GM18507 (cell line): Measurements from ENCODE around the gene GGACT.
"Not testable (repeated sequence)": the region's sequence is repeated elsewhere in the genome, so short reads cannot be mapped to it uniquely, and the experiment has no call there.

Experiments used
- DNase-seq: peaks from one replicate; pipeline ENCODE4 v3.0.0; 2011; ENCODE audit warnings: low read depth; ENCODE audit not compliant: insufficient read length; ENCODE audit errors: extremely low spot score
- FAIRE-seq: peaks from 2 replicates; lab custom pipeline; 2011; peaks lifted over from hg19 to GRCh38; lab: Jason Lieb, UNC

The GGACT gene

DNA sequence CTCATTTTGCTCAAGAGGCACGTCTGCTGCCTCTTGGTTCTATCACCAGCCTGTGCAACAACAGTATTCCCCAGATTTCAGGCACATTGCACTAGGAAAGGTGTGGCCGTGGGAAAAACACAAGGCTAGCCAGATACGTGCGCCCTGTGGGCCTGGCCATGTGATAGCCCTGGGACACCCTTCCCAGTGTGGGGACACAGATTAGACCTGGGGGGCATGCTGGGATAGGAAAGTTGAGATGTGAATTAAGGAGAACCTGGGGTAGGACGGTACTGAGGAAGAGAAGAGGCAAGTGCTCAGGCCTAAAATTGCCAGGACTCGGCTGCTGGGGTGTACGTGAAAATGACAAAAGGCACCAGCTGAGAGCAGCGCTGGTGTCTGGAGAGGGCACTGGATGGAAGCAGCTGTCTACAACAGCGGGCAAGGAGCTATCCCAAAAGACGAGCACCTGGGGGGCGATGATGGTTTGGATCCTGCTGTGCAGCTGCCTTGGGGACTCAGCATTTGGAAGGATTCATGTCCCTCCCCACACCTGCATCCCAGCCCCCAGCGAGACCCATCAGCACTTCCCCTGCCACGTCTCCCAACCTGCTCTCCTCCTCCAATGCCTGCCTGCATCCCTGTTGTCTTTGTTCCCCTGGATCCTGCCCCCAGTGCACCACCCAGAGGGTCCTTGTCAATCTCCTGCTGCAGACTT is 54.3 kb downstream of the GGACT start:
- DNase-seq (no peak), FAIRE-seq (no peak)

- no peak for FAIRE-seq
Observed at GRCh38 chr13:100533588-100534041, 55.0 kb downstream of the GGACT start.

GRCh38 chr13:100532836-100533435 is 55.7 kb downstream of the GGACT start:
- DNase-seq = no peak
- FAIRE-seq = no peak

More at GRCh38 chr13:100533588-100534041, 55.0 kb downstream of the GGACT start:
- no peak for DNase-seq

DNA sequence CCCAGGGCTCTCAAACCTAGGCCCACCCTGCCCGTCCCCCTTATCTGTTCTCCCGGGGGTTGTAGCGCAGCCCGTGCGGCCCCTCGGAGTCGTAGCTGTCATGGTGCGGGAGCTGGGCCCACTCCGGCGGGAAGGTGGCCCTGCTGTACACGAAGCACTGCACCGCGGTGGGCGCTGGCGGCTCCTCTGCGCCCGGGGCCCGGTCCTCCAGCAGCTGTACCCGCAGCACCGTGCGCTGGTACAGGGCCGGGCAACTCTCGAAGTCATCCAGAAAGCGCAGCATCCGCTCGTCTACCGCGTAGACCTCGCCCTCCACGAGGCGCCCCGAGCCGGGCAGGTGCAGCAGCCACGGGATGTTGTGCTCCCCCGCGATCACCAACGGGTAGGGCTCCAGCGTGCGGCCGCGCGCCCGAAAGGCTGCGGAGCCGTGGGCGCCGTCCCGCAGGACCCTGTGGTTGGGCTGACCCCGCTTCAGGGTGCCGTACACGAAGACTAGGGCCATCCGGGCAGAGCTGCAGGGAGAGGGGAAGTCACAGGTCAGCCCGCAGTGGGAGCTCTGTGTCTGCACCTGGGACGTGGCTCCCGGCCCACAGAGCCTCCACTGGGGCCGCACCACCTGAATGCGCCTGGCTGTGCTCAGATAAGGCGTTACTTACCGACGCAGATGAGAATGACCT is 56.4 kb downstream of the GGACT start:
- no peak for FAIRE-seq
- DNase-seq = no peak

- DNase-seq = no peak
- FAIRE-seq = no peak
Observed at GRCh38 chr13:100530671-100531213, 57.8 kb downstream of the GGACT start.

DNA sequence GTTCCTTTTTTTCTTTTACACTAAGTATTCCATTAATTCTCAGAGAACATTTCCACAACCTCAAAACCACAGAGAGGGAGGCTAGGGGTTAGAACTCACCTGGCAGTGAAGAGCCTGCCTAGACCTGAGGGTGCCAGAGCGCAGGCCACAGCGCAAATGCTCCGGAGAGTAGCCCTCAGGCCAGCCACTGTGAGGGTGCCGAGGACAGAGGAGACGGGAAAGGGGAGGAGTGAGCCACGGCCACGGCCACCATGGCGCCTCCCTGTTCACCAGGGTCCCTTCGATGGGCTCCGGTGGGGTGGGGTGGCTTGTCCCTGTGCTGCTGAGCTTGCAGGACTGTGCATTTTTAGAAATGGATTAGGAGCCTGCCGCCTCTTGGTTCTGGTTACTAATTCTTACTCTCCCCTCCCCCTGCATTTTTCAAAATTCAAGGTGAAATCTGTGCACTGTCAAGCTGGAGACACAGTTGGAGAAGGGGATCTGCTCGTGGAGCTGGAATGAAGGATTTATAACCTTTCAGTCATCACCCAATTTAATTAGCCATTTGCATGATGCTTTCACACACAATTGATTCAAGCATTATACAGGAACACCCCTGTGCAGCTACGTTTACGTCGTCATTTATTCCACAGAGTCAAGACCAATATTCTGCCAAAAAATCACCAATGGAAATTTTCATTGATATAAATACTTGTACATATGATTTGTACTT is 58.8 kb downstream of the GGACT start:
- DNase-seq = no peak
- no peak for FAIRE-seq

- FAIRE-seq = no peak
- DNase-seq = no peak
Observed at GRCh38 chr13:100528820-100529219, 59.8 kb downstream of the GGACT start.

GRCh38 chr13:100528353-100528752 is 60.2 kb downstream of the GGACT start:
- no peak for DNase-seq
- FAIRE-seq = no peak

DNA sequence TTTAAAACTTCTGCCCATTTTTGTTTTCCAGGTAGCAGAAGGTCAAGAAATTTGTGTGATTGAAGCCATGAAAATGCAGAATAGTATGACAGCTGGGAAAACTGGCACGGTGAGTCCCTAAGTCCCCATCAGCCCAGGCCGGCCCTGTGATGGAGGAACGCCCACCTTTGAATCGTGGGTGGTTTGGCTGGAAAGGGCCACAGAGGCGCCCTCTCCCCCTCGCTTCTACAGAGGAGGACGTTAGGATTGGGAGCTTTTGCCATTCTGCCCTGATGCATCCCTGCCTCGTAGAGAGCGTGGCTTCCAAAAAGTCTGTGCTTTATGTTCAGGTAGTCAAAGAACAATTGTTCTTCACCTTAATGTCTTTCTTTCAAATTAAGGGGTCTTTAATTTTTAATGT is 60.9 kb downstream of the GGACT start:
- FAIRE-seq (no peak), DNase-seq (no peak)

GRCh38 chr13:100526318-100527000 is 62.1 kb downstream of the GGACT start:
- no peak for DNase-seq
- no peak for FAIRE-seq

DNA sequence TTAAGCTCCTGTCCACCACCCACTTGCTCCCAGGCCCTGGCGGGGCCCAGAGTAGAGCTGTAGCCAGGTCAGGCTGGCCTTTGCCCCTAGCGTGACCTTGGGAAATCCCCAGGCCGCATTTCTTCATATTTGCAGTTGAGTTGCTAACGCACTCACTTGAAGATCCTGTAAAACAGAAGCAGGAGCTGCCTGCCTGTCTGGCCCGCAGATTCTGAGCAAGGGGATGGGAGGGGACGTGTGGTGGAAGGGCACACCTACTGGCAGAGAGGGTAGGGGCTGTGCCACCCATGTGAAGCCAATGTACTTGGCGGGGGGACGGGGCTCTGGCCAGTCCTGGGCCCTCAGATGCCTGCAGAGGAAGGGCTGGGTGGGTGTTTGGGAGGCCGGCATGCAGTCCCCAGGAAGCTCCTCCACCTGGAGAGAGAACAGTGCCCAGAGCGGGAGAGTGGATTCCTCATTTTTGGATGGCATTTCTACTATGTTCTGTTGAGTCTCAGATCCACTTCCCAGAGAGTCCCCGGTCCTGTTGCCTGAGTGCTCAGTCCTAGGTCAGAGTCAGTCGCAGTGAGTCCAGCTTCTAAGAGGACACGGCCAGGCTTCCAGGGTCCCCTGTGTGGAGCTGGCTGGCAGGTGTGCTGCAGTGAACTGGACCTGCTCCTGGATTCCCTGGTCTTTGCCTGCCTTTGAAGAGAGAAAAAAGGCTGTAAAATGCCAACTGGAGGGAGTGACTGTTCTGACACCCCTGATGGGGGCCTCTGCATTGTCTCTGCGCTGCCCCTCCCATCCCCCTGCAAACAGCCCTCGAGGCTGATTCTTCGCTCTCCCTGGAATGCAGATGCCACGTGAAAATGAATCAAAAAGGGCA is 62.9 kb downstream of the GGACT start:
- FAIRE-seq (no peak), DNase-seq (no peak)

GRCh38 chr13:100524688-100525087 is 63.9 kb downstream of the GGACT start:
- not testable (repeated sequence) for DNase-seq, FAIRE-seq

- FAIRE-seq (no peak), DNase-seq (no peak)
Observed at GRCh38 chr13:100523981-100524386, 64.6 kb downstream of the GGACT start.

- DNase-seq (no peak), FAIRE-seq (no peak)
Observed at GRCh38 chr13:100523411-100523810, 65.2 kb downstream of the GGACT start.

DNA sequence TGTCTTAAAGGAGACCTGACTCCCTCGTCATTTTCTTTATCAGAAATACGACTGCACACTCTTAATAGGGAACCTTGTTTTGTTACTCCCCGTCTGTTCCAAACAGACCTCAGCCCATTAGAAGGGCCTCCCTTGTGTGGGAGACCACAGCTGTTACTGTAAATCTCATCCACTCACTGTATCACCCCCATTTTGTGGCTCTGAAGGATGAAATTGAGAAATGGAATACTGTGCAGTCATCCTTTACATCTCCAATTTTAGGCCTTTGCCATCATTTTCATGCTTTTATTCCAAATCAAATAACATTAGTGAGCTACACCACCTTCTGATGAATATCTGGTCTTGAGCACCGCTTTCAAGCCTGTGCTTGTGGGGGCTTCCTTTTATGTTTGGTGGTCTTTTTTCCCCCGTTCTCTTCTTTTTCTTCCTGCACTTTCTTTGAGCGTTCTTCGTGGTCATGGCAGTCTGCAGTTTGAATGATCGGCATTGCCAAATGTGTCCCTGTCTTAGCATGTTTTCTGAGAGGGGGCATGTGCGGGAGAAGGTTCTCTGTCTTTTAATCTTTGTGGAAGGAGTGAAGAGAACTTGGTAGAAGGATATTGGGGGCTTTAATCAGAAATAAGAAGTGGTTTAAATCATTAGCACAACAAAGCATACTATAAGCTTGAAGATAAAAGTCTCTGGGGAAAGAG is 65.8 kb downstream of the GGACT start:
- FAIRE-seq = no peak
- no peak for DNase-seq

DNA sequence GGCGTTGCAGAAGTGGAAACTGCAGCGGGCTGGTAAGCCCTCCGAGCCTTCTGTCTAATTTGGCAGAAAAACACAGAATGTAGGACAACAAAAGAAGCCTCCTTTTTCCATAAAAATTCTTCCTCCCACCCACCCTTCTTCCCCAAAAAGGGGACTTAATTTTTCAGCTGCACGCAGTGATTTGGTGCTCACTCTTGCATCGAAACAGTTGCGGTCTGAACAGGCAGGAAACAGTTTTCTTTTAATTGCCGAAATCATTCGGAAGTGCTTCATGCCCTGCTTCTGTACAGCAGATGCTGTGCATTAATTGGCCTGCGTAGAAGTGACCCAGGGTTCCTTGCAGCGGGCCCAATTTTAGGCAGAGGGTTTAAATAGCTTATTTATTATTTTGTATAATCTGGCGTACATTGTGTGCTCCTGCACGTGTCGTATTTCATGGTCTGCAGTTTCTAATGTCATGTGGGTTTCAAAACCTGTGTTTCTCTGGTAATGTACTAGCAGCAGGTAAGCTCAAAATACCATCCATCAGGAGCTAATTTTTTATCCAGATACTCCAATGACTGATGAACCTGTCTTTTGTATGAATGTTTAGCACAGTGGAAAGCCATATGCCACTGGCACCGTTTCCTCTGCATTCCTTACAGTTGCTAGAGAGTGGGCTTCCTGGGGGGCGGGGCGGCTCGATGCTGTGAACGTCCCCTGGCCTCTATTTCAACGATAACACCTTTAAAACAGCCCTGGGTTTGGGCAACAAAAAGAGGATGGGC is 66.6 kb downstream of the GGACT start:
- FAIRE-seq (no peak), DNase-seq (no peak)
